ENCODE measurements around the gene SUN5. TPM values are rescaled to one million over a fixed set of nuclear protein-coding genes. Genes with fewer than 3 reads are reported as not detected.

SUN5 gene
- polyA plus RNA-seq, 2 of the 4 experiments (the other 2 are of a cell fraction) = not detected

DNA sequence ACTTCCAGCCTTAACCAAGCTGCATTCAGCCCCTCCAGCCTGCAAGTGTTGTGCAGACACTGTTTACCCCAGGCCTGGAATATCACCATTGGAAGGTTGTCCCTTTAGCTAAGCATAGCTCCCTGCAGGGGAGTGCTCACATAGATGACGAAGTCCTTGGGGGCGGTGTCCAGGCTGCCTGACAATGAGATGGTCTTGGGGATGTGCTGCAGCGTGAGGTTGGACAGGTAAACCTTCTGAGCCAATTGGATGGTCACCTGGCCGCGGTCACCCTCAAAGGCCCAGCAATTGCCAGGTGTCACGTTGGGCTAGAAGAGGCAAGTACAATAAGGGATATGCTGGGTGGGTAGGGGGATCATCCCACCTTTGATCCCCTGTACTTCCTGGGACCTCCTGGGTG, 18.6 kb downstream of the SUN5 start:
- Histone ChIP-seq H3K4me1 (no peaks in the 10 kb centered on the region), H3K4me2 (no peak overlapping the region), H3K9me3 (no peaks in the 10 kb centered on the region), H3K4me3 (no peak overlapping the region), H3K27ac (no peak overlapping the region)
- DNase-seq (ENCODE audit: low read depth in 1 of 2, low spot score in 1 of 2) (no peak), FAIRE-seq (no peak), ATAC-seq (no peak; a peak in 1 of 6 replicates)
- WGBS (ENCODE audit: missing lambda C conversion rate) = 75% methylated on average over 4 of the region's 6 CpGs
- no peak for TF ChIP-seq NFE2L2 (conservative IDR thresholded peaks at IDR 0.05; ENCODE audit: low read length)
- TF ChIP-seq, protein P1, sequence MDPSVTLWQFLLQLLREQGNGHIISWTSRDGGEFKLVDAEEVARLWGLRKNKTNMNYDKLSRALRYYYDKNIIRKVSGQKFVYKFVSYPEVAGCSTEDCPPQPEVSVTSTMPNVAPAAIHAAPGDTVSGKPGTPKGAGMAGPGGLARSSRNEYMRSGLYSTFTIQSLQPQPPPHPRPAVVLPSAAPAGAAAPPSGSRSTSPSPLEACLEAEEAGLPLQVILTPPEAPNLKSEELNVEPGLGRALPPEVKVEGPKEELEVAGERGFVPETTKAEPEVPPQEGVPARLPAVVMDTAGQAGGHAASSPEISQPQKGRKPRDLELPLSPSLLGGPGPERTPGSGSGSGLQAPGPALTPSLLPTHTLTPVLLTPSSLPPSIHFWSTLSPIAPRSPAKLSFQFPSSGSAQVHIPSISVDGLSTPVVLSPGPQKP (IDR thresholded peaks at IDR 0.05; ENCODE audit: low read depth, low read length) = no peak
- TF ChIP-seq HEYL (CRISPR knock-in tag; IDR thresholded peaks at IDR 0.05) = no peak
- no peak for TF ChIP-seq SREBF2 (IDR thresholded peaks at IDR 0.05)
- no peak for TF ChIP-seq JUN (IDR thresholded peaks at IDR 0.05)
- TF ChIP-seq KDM1A (IDR thresholded peaks at IDR 0.05; ENCODE audit: low read depth) = no peak
- no peak for TF ChIP-seq SMC3 (IDR thresholded peaks at IDR 0.05)
- no peak for TF ChIP-seq EHMT2 (IDR thresholded peaks at IDR 0.05; ENCODE audit: low read depth)
- TF ChIP-seq GATA3 (IDR thresholded peaks at IDR 0.05; ENCODE audit: borderline replicate concordance) = no peak
- TF ChIP-seq, protein P2, sequence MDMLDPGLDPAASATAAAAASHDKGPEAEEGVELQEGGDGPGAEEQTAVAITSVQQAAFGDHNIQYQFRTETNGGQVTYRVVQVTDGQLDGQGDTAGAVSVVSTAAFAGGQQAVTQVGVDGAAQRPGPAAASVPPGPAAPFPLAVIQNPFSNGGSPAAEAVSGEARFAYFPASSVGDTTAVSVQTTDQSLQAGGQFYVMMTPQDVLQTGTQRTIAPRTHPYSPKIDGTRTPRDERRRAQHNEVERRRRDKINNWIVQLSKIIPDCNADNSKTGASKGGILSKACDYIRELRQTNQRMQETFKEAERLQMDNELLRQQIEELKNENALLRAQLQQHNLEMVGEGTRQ (IDR thresholded peaks at IDR 0.05) = no peak
- CTCF ChIA-PET = interaction anchor here (0.6 to 1.5 kb wide), 5 partner anchors 13 to 111 kb away, joined by 3 to 4 read pairs (median 3); no protein-coding TSS in a partner anchor
- POLR2A ChIA-PET = no interaction called here

DNA sequence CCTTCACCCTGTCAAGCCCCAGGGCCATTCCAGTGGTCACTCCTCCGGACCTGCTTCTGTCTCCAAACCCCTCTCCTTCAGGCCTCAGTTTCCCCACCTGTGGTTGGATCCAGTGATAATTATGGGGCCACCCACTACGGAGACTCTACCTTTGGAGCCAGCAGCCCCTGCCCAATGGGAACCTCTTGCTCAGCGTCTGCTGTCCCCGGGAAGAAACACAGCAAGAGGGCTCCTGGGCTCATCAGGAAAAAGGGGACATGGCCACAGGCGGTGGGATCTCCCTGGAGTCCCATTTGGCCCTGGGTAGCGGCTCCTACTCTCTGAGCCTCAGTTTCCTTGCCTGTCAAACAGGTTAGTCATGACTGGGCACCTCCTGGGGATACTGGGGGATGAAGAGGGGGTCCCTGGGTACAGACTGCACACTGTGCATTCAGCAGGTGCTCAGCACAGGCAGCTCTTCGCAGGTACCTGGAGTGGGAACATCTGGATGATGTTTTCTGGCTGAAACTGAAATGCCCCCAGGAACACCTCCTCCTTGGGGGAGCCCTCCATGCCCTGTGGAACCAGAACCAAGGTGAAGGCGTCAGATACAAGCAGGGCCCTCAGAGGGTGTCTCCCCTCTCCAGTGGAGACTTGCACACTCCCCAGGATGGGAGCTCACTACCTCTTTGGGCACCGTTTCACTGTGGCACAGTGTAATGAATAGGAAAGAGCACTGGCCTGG, 19.4 kb downstream of the SUN5 start:
- ATAC-seq (no peak), DNase-seq (ENCODE audit: low read depth in 1 of 2, low spot score in 1 of 2) (no peak), FAIRE-seq (no peak)
- H3K9me3 ChIP-seq = no peaks in the 10 kb centered on the region
- H3K4me1 ChIP-seq = no peaks in the 10 kb centered on the region
- H3K27ac ChIP-seq = no peak overlapping the region
- no peak overlapping the region for H3K4me3 ChIP-seq
- H3K4me2 ChIP-seq = no peak overlapping the region
- ChIA-PET POLR2A (no interaction called here), CTCF (interaction anchor here (1.0 to 2.1 kb wide), 5 partner anchors 11 to 65 kb away, joined by 3 to 5 read pairs (median 3); no protein-coding TSS in a partner anchor)
- WGBS (ENCODE audit: missing lambda C conversion rate) = 25% methylated on average over 5 of the region's 9 CpGs
- TF ChIP-seq CHD4 (IDR thresholded peaks at IDR 0.05; ENCODE audit: borderline replicate concordance) = no peak
- no peak for TF ChIP-seq SREBF2 (IDR thresholded peaks at IDR 0.05)
- no peak for TF ChIP-seq CBX8 (IDR thresholded peaks at IDR 0.05)
- no peak for TF ChIP-seq NR3C1 (IDR thresholded peaks at IDR 0.05)
- TF ChIP-seq ZC3H11A (IDR thresholded peaks at IDR 0.05) = no peak
- TF ChIP-seq, protein P3, sequence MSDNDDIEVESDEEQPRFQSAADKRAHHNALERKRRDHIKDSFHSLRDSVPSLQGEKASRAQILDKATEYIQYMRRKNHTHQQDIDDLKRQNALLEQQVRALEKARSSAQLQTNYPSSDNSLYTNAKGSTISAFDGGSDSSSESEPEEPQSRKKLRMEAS (IDR thresholded peaks at IDR 0.05) = no peak
- TF ChIP-seq, protein P1 (IDR thresholded peaks at IDR 0.05; ENCODE audit: low read depth, low read length) = no peak
- TF ChIP-seq, protein P4, sequence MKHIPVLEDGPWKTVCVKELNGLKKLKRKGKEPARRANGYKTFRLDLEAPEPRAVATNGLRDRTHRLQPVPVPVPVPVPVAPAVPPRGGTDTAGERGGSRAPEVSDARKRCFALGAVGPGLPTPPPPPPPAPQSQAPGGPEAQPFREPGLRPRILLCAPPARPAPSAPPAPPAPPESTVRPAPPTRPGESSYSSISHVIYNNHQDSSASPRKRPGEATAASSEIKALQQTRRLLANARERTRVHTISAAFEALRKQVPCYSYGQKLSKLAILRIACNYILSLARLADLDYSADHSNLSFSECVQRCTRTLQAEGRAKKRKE (CRISPR knock-in tag; IDR thresholded peaks at IDR 0.05; ENCODE audit: low read depth) = no peak
- TF ChIP-seq JUNB (IDR thresholded peaks at IDR 0.05) = no peak

DNA sequence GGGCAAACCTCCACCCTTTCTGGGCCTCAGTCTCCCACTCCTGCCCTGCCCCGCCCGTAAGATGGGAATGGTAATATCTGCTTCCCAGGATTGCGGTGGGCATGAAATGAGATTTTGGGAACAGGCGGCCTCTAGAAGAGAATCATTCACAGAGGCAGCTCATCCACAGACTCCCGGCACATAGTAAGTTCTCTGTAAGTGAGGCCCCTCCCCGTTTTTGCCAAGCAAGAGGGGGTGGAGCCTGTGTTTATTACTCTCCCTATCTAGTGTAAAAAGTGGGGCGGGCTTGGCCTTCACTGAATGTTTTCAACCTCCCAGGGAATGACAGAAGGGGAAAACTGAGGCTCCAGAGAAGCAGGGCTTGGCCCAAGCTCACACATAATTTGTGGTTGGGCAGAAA, 20.0 kb downstream of the SUN5 start:
- no peak overlapping the region for H3K27ac ChIP-seq
- DNase-seq (ENCODE audit: low read depth in 1 of 2, low spot score in 1 of 2) (no peak), ATAC-seq (peak in 1 of 2 experiments; percentile 52; a peak in 1 of 6 replicates), FAIRE-seq (no peak)
- ChIA-PET CTCF (interaction anchor here (1.2 to 2.1 kb wide), 3 partner anchors 11 to 38 kb away, joined by 3 to 5 read pairs (median 3); no protein-coding TSS in a partner anchor), POLR2A (no interaction called here)
- 67% methylated on average over 7 of the region's 7 CpGs for WGBS (ENCODE audit: missing lambda C conversion rate)
- TF ChIP-seq EP300 (IDR thresholded peaks at IDR 0.05) = no peak
- TF ChIP-seq, protein P2 (IDR thresholded peaks at IDR 0.05) = no peak
- TF ChIP-seq GATA3 (IDR thresholded peaks at IDR 0.05; ENCODE audit: borderline replicate concordance) = no peak
- TF ChIP-seq, protein P5, sequence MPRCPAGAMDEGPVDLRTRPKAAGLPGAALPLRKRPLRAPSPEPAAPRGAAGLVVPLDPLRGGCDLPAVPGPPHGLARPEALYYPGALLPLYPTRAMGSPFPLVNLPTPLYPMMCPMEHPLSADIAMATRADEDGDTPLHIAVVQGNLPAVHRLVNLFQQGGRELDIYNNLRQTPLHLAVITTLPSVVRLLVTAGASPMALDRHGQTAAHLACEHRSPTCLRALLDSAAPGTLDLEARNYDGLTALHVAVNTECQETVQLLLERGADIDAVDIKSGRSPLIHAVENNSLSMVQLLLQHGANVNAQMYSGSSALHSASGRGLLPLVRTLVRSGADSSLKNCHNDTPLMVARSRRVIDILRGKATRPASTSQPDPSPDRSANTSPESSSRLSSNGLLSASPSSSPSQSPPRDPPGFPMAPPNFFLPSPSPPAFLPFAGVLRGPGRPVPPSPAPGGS (IDR thresholded peaks at IDR 0.05) = no peak
- TF ChIP-seq POLR2A (IDR thresholded peaks at IDR 0.05; ENCODE audit: low read length) = no peak
- TF ChIP-seq MAFK (IDR thresholded peaks at IDR 0.05; ENCODE audit: partially characterized antibody) = no peak
- no peak for TF ChIP-seq PHF8 (IDR thresholded peaks at IDR 0.05; ENCODE audit: borderline replicate concordance, low read depth)
- no peak for TF ChIP-seq RFX5 (IDR thresholded peaks at IDR 0.05)
- TF ChIP-seq ZSCAN20 (CRISPR knock-in tag; IDR thresholded peaks at IDR 0.05) = no peak
- H3K4me3 ChIP-seq = no peak overlapping the region
- no peaks in the 10 kb centered on the region for H3K9me3 ChIP-seq
- no peaks in the 10 kb centered on the region for H3K4me1 ChIP-seq
- no peak overlapping the region for H3K4me2 ChIP-seq

Measured in A549 (cell line).